Effector memory CD8-positive, alpha-beta T cell (primary cell): ENCODE results near the gene ACAD9.

Source experiments
- ATAC-seq: fragments of 150-1000 bp; cut with Tn5 transposase; replicated peaks from 2 replicates; pipeline ENCODE4 v1.10.0; 2021; ENCODE audit warnings: mild to moderate bottlenecking, moderate library complexity
- DNase-seq, 3 experiments: peaks; one replicate each; pipeline ENCODE4 v3.0.0; 2021
- H3K27ac Mint-ChIP-seq, 2 donors: one replicate each; pipeline ENCODE4 v1.8.0; 2022; ENCODE audit warnings: mild to moderate bottlenecking in 2 of 2, mixed read lengths in 2 of 2, moderate library complexity in 2 of 2
- H3K27me3 Mint-ChIP-seq, 2 donors: one replicate each; pipeline ENCODE4 v1.8.0; 2022; ENCODE audit warnings: mixed read lengths in 2 of 2
- H3K36me3 Mint-ChIP-seq: one replicate; pipeline ENCODE4 v1.8.0; 2022; ENCODE audit warnings: mild to moderate bottlenecking, moderate library complexity, mixed read lengths; ENCODE audit not compliant: insufficient read depth
- H3K4me1 Mint-ChIP-seq, 2 donors: one replicate each; pipeline ENCODE4 v1.8.0; 2022; ENCODE audit warnings: low read depth in 2 of 2, mixed read lengths in 2 of 2
- H3K4me3 Mint-ChIP-seq, 2 donors: one replicate each; pipeline ENCODE4 v1.8.0; 2022; ENCODE audit warnings: mild to moderate bottlenecking in 2 of 2, mixed read lengths in 2 of 2, moderate library complexity in 2 of 2
- H3K9me3 Mint-ChIP-seq, 2 donors: one replicate each; pipeline ENCODE4 v1.8.0; 2022; ENCODE audit warnings: mixed read lengths in 2 of 2

The ACAD9 gene

GRCh38 chr3:128940252-128940651 is 60.8 kb downstream of the ACAD9 start:
- ATAC-seq (no peak), DNase-seq (no peak)
- H3K4me1 Mint-ChIP-seq: no peaks in the 10 kb centered on the region
- H3K36me3 Mint-ChIP-seq: peaks cover 2% of the 10 kb centered on the region
- no peaks in the 10 kb centered on the region for H3K9me3 Mint-ChIP-seq
- no peak overlapping the region for H3K27ac Mint-ChIP-seq
- H3K27me3 Mint-ChIP-seq: peaks cover 40 to 55% of the 10 kb centered on the region in 2 donors
- no peak overlapping the region for H3K4me3 Mint-ChIP-seq

- H3K9me3 Mint-ChIP-seq: no peaks in the 10 kb centered on the region
- DNase-seq (no peak), ATAC-seq (no peak)
- H3K4me3 Mint-ChIP-seq: no peak overlapping the region
- peaks cover 2% of the 10 kb centered on the region for H3K36me3 Mint-ChIP-seq
- no peak overlapping the region for H3K27ac Mint-ChIP-seq
- peaks cover 28 to 38% of the 10 kb centered on the region in 2 donors for H3K27me3 Mint-ChIP-seq
- H3K4me1 Mint-ChIP-seq: no peaks in the 10 kb centered on the region
Measured at GRCh38 chr3:128942161-128942952, 62.9 kb downstream of the ACAD9 start.

- ATAC-seq (no peak), DNase-seq (no peak)
- H3K4me1 Mint-ChIP-seq: no peaks in the 10 kb centered on the region
- no peak overlapping the region for H3K4me3 Mint-ChIP-seq
- peaks cover 2% of the 10 kb centered on the region for H3K36me3 Mint-ChIP-seq
- no peak overlapping the region for H3K27ac Mint-ChIP-seq
- peaks cover 18 to 25% of the 10 kb centered on the region in 2 donors for H3K27me3 Mint-ChIP-seq
- no peaks in the 10 kb centered on the region for H3K9me3 Mint-ChIP-seq
Measured at GRCh38 chr3:128945041-128945877, 65.8 kb downstream of the ACAD9 start.

- ATAC-seq: no peak
Measured at GRCh38 chr3:128945878-128946175, 66.4 kb downstream of the ACAD9 start.

GRCh38 chr3:128946411-128946810 is 67.0 kb downstream of the ACAD9 start:
- ATAC-seq: no peak

More at GRCh38 chr3:128945878-128946175, 66.4 kb downstream of the ACAD9 start:
- Mint-ChIP-seq H3K36me3 (peaks cover 2% of the 10 kb centered on the region), H3K4me1 (no peaks in the 10 kb centered on the region), H3K4me3 (no peak overlapping the region), H3K27ac (no peak overlapping the region), H3K27me3 (peaks cover 17 to 22% of the 10 kb centered on the region in 2 donors), H3K9me3 (no peaks in the 10 kb centered on the region)
- no peak for DNase-seq

GRCh38 chr3:128949158-128949557 is 69.7 kb downstream of the ACAD9 start:
- DNase-seq (no peak), ATAC-seq (no peak)
- Mint-ChIP-seq H3K36me3 (no peaks in the 10 kb centered on the region), H3K9me3 (no peaks in the 10 kb centered on the region), H3K4me1 (no peaks in the 10 kb centered on the region), H3K4me3 (no peak overlapping the region), H3K27me3 (peaks cover 10 to 12% of the 10 kb centered on the region in 2 donors), H3K27ac (no peak overlapping the region)

More at GRCh38 chr3:128946411-128946810, 67.0 kb downstream of the ACAD9 start:
- peaks cover 17 to 22% of the 10 kb centered on the region in 2 donors for H3K27me3 Mint-ChIP-seq
- DNase-seq: no peak
- no peak overlapping the region for H3K4me3 Mint-ChIP-seq
- peaks cover 2% of the 10 kb centered on the region for H3K36me3 Mint-ChIP-seq
- no peaks in the 10 kb centered on the region for H3K9me3 Mint-ChIP-seq
- H3K27ac Mint-ChIP-seq: no peak overlapping the region
- H3K4me1 Mint-ChIP-seq: no peaks in the 10 kb centered on the region

- ATAC-seq (no peak), DNase-seq (no peak)
- H3K27me3 Mint-ChIP-seq: no peaks in the 10 kb centered on the region
- no peak overlapping the region for H3K4me3 Mint-ChIP-seq
- H3K27ac Mint-ChIP-seq: no peak overlapping the region
- H3K4me1 Mint-ChIP-seq: no peaks in the 10 kb centered on the region
- H3K36me3 Mint-ChIP-seq: no peaks in the 10 kb centered on the region
- no peaks in the 10 kb centered on the region for H3K9me3 Mint-ChIP-seq
Measured at GRCh38 chr3:128950223-128950938, 71.0 kb downstream of the ACAD9 start.

GRCh38 chr3:128956440-128956839 is 77.0 kb downstream of the ACAD9 start:
- ATAC-seq (no peak), DNase-seq (no peak)
- no peak overlapping the region for H3K4me3 Mint-ChIP-seq
- H3K9me3 Mint-ChIP-seq: no peaks in the 10 kb centered on the region
- H3K27ac Mint-ChIP-seq: no peak overlapping the region
- no peaks in the 10 kb centered on the region for H3K36me3 Mint-ChIP-seq
- peaks cover 16 to 17% of the 10 kb centered on the region in 2 donors for H3K27me3 Mint-ChIP-seq
- H3K4me1 Mint-ChIP-seq: no peaks in the 10 kb centered on the region
